Fibroblast of mammary gland (primary cell): Measurements from ENCODE around the gene SP3.

Experiments used
- DNase-seq: peaks from one replicate; pipeline ENCODE4 v3.0.0-alpha.2; 2010; ENCODE audit warnings: low read depth
- H3K4me3 ChIP-seq: 2 replicates; pipeline ENCODE4 v1.5.1; 2011; ENCODE audit warnings: low read depth, mild to moderate bottlenecking, low read length, moderate library complexity; ENCODE audit not compliant: control insufficient read depth
- TF ChIP-seq, protein P1 (sequence below): conservative IDR thresholded peaks from 2 replicates; pipeline ENCODE4 v1.5.1; 2011; ENCODE audit warnings: low read depth, low read length, inconsistent platforms; ENCODE audit not compliant: control insufficient read depth, insufficient read depth

The SP3 gene

DNA sequence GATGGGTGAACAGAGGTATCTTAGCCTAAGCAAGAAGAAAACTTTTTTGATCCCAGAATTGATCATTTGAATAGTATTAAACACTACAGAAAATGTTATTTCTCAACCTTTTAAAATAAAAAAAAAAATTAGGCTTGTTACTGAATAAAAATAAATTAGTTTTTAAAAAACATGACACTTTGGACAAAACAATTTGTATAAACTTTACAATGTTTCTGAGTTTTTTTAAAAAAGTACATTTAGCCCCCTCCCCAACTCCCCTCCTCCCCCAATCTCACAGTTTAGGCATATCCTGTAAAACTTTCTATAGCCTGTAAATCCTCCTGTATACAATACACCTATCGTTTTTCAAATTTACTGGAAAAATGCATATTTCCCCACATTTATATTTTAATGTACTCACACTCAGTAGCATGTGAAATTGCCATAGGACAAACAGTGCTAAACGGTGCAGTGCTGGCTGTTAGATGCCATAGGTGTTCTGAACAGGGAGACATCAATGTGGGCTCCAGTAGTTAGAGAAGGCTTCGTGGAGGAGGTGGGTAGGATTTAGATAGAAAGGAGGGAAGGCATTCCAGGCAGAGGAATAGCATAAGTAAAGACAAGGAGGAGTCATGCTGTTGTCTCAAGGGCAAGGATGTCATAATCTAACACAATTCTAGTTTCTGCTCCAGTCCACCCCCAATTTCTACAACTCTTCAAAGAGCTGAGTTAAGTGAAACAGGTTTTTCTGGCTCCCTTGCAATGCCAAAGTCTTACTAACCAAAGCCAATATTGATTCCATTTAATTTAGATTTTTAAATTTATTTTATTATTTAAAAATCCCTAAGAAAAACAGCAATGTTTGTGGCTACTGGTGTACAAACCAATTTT is 50.9 kb downstream of the SP3 start:
- DNase-seq, result no peak
- TF ChIP-seq, protein P1, sequence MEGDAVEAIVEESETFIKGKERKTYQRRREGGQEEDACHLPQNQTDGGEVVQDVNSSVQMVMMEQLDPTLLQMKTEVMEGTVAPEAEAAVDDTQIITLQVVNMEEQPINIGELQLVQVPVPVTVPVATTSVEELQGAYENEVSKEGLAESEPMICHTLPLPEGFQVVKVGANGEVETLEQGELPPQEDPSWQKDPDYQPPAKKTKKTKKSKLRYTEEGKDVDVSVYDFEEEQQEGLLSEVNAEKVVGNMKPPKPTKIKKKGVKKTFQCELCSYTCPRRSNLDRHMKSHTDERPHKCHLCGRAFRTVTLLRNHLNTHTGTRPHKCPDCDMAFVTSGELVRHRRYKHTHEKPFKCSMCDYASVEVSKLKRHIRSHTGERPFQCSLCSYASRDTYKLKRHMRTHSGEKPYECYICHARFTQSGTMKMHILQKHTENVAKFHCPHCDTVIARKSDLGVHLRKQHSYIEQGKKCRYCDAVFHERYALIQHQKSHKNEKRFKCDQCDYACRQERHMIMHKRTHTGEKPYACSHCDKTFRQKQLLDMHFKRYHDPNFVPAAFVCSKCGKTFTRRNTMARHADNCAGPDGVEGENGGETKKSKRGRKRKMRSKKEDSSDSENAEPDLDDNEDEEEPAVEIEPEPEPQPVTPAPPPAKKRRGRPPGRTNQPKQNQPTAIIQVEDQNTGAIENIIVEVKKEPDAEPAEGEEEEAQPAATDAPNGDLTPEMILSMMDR, result no peak
- no peak overlapping the region for H3K4me3 ChIP-seq

DNA sequence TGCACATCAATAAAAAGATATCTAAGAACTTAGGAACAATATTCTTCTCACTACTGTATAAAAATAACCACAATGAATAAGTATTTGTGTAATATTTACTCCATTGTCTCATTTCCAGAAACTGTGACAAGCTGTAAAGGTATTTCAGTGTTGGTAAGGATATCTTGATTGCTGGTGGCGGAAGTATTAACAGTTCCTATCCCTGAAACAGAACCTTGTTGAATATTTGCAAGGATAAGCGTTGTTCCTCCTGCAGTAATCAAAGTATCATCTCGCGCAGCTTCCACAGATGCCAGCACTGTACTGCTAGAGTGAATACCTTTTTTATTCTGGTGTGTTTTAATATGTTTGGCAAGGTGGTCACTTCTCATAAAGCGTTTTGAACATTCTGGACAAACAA is 55.3 kb downstream of the SP3 start:
- no peak overlapping the region for H3K4me3 ChIP-seq
- TF ChIP-seq, protein P1, result no peak
- no peak for DNase-seq

DNA sequence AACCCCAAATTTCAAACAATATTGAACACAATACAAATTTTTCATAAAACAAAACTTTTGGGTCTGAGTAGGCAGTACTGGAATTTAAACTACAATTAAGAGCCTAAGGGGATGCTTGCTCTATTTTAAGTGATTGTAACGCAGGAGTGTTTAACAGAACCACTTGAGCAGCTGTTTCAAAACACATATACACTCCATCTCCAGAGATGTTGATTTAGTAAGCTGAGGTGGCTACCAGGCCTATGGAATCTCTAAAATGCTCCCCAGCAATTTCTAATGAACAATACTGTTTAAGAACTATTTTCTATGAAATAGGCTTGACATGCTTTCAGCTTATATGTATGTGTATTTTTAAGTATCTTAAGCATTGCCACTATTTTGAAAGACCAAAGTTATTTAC is 58.5 kb downstream of the SP3 start:
- DNase-seq, result no peak
- no peak overlapping the region for H3K4me3 ChIP-seq
- TF ChIP-seq, protein P1, result no peak

DNA sequence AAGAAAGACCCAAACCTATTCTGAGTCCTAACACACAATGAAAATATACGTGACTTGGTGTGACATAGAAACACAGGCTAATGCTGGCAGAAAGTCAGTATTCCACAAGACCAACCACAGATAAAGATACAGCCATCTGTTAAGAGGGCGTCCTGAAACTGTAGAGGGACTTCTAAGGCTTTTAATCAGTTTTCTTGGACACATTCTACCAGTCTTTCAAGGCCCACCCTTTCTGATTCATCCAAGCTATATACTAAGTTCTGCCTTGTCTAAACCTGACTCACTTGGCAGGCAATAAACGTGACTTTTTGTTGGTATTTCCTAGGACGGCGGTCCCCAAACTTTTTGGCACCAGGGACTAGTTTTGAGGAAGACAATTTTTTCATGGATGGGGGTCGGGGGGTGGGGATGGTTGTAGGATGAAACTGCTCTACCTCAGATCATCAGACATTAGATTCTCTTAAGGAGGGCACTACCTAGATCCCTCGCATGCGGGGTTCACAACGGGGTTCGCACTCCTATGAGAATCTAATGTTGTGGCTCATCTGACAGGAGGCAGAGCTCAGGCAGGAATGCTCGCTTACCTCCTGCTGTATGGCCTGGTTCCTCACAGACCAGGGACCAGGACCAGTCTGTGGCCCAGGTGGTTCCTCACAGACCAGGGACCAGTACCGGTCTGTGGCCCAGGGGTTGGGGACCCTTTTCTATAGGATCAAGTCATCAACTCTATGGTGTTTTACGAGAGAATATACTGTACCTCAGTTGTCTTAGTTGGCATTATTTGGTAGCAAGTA is 61.4 kb downstream of the SP3 start:
- TF ChIP-seq, protein P1, result no peak
- H3K4me3 ChIP-seq, result no peak overlapping the region
- peak; percentile 65 for DNase-seq

DNA sequence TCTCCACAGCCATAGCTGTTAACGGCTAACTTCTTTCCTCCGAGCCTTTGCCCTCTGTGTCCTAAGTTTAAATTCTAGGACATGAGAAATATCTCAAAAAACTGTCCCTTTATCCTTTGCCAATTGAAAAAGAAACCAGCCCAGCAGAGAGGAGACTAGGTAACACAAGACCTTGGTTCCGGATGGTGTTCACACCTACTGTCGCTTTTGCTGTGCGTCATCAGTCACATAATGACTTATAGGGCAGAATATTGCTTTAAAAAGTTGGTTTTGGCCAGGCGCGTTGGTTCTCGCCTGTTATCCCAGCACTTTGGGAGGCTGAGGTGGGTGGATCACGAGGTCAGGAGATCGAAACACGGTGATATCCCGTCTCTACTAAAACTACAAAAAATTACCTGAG is 66.2 kb downstream of the SP3 start:
- TF ChIP-seq, protein P1, result no peak
- no peak for DNase-seq
- no peak overlapping the region for H3K4me3 ChIP-seq

DNA sequence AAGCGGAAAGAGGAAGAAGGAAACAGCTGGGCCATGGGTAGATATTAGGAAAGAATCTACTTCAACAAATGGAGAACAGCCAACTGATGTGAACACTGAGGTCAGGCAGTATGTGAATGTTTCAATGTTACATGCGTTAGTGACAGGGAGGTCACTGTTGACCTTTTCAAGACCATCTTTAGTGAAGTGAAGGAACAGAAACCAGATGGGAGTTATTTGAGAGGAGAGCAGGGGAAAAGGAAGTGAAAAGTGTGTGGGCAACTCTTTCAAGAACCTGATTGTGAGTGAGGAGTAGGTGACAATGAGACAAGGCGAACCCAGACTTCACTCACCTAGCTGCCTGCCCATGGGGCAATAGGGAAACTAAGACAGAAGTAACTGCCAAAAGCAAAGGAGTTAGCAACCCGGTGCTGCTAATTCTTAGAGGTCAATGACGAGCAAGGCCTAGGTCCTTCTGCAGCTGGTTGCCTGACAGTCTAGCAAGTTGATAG is 67.0 kb downstream of the SP3 start:
- no peak for DNase-seq
- H3K4me3 ChIP-seq, result no peak overlapping the region
- TF ChIP-seq, protein P1, result no peak
